ENCODE data around the gene SLC39A13. TPM values are rescaled to one million over a fixed set of nuclear protein-coding genes. Genes with fewer than 3 reads are reported as not detected.

SLC39A13 gene
- total RNA-seq, 1 experiment from 2014 or later: 29.2 TPM

DNA sequence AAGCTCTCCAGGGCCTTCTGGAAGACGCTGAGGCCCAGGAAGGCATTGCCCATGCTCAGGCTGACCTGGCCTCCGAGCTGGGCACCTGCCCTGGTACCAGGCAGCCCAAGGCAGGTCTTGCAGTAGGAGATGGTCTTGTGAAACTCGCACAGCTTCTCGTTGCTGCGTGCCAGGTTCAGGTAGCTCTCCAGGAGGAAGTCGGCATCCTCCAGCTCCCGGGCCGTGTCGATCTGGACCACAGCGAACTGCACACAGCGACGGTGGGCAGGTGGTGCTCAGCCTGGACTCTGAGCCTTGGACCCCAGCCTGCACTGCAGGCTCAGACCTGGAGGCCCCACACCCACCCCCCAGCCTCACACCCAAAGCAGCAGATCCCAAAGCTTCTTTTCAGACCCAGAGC lies 39.5 kb downstream of the SLC39A13 start:
- Histone ChIP-seq H3T11ph (ENCODE audit: low read length) (no peak overlapping the region), H3K27ac (ENCODE audit: insufficient read length, low read depth, low read length) (no peak overlapping the region), H3K79me1 (ENCODE audit: insufficient read depth, low read depth, low read length, poor library complexity, severe bottlenecking) (no peaks in the 10 kb centered on the region), H3K4me2 (ENCODE audit: insufficient read depth, insufficient read length, low read length) (no peak overlapping the region), H2AK5ac (ENCODE audit: insufficient read length, low read length) (no peak overlapping the region), H3K4ac (ENCODE audit: low read depth, low read length) (no peak overlapping the region), H3K4me1 (ENCODE audit: insufficient read depth, low read length) (no peaks in the 10 kb centered on the region), H3K27me3 (ENCODE audit: insufficient read depth, low read length) (no peaks in the 10 kb centered on the region), H2BK20ac (ENCODE audit: low read depth, low read length, poor library complexity, severe bottlenecking) (no peak overlapping the region), H3K56ac (ENCODE audit: insufficient read length, low read depth, low read length) (no peak overlapping the region), H2BK5ac (ENCODE audit: insufficient read length, low read length) (no peak overlapping the region), H2AFZ (ENCODE audit: low read length) (no peak overlapping the region), H2BK15ac (ENCODE audit: low read depth, low read length) (no peak overlapping the region), H3K79me2 (ENCODE audit: insufficient read depth, low read length) (no peaks in the 10 kb centered on the region), H3K18ac (ENCODE audit: insufficient read length, low read depth, low read length) (no peak overlapping the region), H3K14ac (ENCODE audit: insufficient read depth, low read length) (no peak overlapping the region; the same call in 1 of the 2 replicates), H4K8ac (replicated peaks; ENCODE audit: insufficient read length, low read depth, low read length) (no peak overlapping the region), H3K9ac (ENCODE audit: extremely low read depth, insufficient read length, low read length) (no peak overlapping the region), H4K20me1 (ENCODE audit: control insufficient read depth, insufficient read depth, insufficient read length) (no peaks in the 10 kb centered on the region), H3K23me2 (ENCODE audit: insufficient read length, low read depth, low read length, poor library complexity, severe bottlenecking) (no peaks in the 10 kb centered on the region), H4K5ac (ENCODE audit: insufficient read length, low read depth, low read length) (no peak overlapping the region), H3K23ac (ENCODE audit: insufficient read length, low read depth, low read length) (no peak overlapping the region), H2BK120ac (ENCODE audit: low read depth, low read length, poor library complexity, severe bottlenecking) (no peak overlapping the region), H3K9me3 (ENCODE audit: control insufficient read depth, low read depth, low read length) (no peaks in the 10 kb centered on the region), H4K91ac (ENCODE audit: insufficient read length, low read depth, low read length) (no peak overlapping the region), H2BK12ac (ENCODE audit: insufficient read length, low read depth, low read length) (no peak overlapping the region)
- TF ChIP-seq, protein P1, sequence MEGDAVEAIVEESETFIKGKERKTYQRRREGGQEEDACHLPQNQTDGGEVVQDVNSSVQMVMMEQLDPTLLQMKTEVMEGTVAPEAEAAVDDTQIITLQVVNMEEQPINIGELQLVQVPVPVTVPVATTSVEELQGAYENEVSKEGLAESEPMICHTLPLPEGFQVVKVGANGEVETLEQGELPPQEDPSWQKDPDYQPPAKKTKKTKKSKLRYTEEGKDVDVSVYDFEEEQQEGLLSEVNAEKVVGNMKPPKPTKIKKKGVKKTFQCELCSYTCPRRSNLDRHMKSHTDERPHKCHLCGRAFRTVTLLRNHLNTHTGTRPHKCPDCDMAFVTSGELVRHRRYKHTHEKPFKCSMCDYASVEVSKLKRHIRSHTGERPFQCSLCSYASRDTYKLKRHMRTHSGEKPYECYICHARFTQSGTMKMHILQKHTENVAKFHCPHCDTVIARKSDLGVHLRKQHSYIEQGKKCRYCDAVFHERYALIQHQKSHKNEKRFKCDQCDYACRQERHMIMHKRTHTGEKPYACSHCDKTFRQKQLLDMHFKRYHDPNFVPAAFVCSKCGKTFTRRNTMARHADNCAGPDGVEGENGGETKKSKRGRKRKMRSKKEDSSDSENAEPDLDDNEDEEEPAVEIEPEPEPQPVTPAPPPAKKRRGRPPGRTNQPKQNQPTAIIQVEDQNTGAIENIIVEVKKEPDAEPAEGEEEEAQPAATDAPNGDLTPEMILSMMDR (conservative IDR thresholded peaks at IDR 0.05): no peak
- no peak for DNase-seq
- Mint-ChIP-seq H3K36me3 (ENCODE audit: insufficient read depth in 1 of 3, low read depth in 3 of 3) (no peaks in the 10 kb centered on the region), H3K27me3 (ENCODE audit: low read depth) (no peaks in the 10 kb centered on the region), H3K4me3 (no peak overlapping the region), H3K9me3 (no peaks in the 10 kb centered on the region), H3K4me1 (peaks cover 4% of the 10 kb centered on the region in 2 experiments; a peak in 2 of 4 replicates), H3K27ac (peak overlapping the region in 1 of 3 experiments; percentile 72; a peak in 1 of 7 replicates)
- WGBS (ENCODE audit: extremely low coverage, insufficient read length, low lambda C conversion rate): no CpG with 5 or more reads among the region's 12 CpGs
